OCI-LY1 (cell line): Measurements from ENCODE around the gene TTC39C.

ENCODE experiments used
- EZH2 ChIP-seq: fragments of 200-600 bp; sonication (generic), shearing (Covaris generic); IDR thresholded peaks from 2 replicates; pipeline ENCODE4 v1.8.0; 2017; ENCODE audit warnings: borderline replicate concordance, mixed run types, mild to moderate bottlenecking, antibody characterized with exemption, low read length, moderate library complexity, mixed read lengths
- TF ChIP-seq, protein P1 (sequence below): fragments of 200-600 bp; sonication (generic), shearing (Covaris generic); IDR thresholded peaks from 2 replicates; pipeline ENCODE4 v1.5.1; 2017; ENCODE audit warnings: mild to moderate bottlenecking, antibody characterized with exemption, low read length, moderate library complexity, mixed read lengths

DNA sequence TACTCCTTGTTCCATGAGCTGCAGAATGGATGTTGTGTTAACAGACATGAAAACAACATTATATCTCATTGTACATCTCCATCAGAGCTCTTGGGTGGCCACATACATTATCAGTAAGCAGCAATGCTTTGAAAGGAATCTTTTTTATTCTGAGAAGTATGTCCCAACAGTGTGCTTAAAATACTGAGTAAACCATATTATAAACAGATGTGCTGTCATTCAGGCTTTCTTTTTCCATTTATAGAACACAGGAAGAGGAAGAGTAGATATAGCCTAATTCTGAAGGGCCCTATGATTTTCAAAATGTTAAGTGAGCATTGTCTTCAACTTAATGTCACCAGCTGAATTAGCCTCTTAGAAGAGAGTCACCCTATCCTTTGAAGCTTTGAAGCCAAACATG lies 80.0 kb downstream of the TTC39C start:
- TF ChIP-seq, protein P1, sequence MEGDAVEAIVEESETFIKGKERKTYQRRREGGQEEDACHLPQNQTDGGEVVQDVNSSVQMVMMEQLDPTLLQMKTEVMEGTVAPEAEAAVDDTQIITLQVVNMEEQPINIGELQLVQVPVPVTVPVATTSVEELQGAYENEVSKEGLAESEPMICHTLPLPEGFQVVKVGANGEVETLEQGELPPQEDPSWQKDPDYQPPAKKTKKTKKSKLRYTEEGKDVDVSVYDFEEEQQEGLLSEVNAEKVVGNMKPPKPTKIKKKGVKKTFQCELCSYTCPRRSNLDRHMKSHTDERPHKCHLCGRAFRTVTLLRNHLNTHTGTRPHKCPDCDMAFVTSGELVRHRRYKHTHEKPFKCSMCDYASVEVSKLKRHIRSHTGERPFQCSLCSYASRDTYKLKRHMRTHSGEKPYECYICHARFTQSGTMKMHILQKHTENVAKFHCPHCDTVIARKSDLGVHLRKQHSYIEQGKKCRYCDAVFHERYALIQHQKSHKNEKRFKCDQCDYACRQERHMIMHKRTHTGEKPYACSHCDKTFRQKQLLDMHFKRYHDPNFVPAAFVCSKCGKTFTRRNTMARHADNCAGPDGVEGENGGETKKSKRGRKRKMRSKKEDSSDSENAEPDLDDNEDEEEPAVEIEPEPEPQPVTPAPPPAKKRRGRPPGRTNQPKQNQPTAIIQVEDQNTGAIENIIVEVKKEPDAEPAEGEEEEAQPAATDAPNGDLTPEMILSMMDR: no peak
- no peak for TF ChIP-seq EZH2
